Glutamatergic neuron (in vitro differentiated cells): Measurements from ENCODE around the gene MACROD2. TPM values are rescaled to one million over a fixed set of nuclear protein-coding genes. Genes with fewer than 3 reads are reported as not detected.
"Not testable (repeated sequence)": the region's sequence is repeated elsewhere in the genome, so short reads cannot be mapped to it uniquely, and the experiment has no call there.

Experiments
- DNase-seq: peaks from one replicate; pipeline ENCODE4 v3.0.0; 2022
- H3K27ac Mint-ChIP-seq: one replicate; pipeline ENCODE4 v1.8.0; 2020; ENCODE audit warnings: mild to moderate bottlenecking, mixed read lengths, inconsistent platforms; ENCODE audit not compliant: unreplicated experiment
- H3K27me3 Mint-ChIP-seq: one replicate; pipeline ENCODE4 v1.8.0; 2020; ENCODE audit warnings: mild to moderate bottlenecking, moderate library complexity, mixed read lengths, inconsistent platforms; ENCODE audit not compliant: unreplicated experiment
- H3K36me3 Mint-ChIP-seq: one replicate; pipeline ENCODE4 v1.8.0; 2020; ENCODE audit warnings: mild to moderate bottlenecking, mixed read lengths, inconsistent platforms; ENCODE audit not compliant: unreplicated experiment
- H3K4me1 Mint-ChIP-seq: one replicate; pipeline ENCODE4 v1.8.0; 2020; ENCODE audit warnings: mild to moderate bottlenecking, low read depth, mixed read lengths, inconsistent platforms; ENCODE audit not compliant: unreplicated experiment
- H3K4me3 Mint-ChIP-seq: one replicate; pipeline ENCODE4 v1.8.0; 2020; ENCODE audit warnings: mild to moderate bottlenecking, mixed read lengths, inconsistent platforms; ENCODE audit not compliant: unreplicated experiment
- H3K9me3 Mint-ChIP-seq: one replicate; pipeline ENCODE4 v1.8.0; 2020; ENCODE audit warnings: mild to moderate bottlenecking, moderate library complexity, mixed read lengths, inconsistent platforms; ENCODE audit not compliant: unreplicated experiment
- total RNA-seq: library from RNA; stranded (reverse); fragmentation: NEBNext Ultra II Directional; extraction: Animal tissue kit (Norgen Biotek cat#: 25700); gene quantifications from one replicate; pipeline ENCODE4 v1.2.1, GENCODE V29; 2021; ENCODE audit not compliant: unreplicated experiment
- TF ChIP-seq, protein P1 (sequence below): fragments of 200-600 bp; sonication (generic); IDR thresholded peaks from one replicate; pipeline ENCODE4 v1.5.0; 2021; ENCODE audit not compliant: partially characterized antibody, unreplicated experiment

Gene MACROD2
- total RNA-seq, 1 donor from 2014 or later: 8.7 TPM

DNA sequence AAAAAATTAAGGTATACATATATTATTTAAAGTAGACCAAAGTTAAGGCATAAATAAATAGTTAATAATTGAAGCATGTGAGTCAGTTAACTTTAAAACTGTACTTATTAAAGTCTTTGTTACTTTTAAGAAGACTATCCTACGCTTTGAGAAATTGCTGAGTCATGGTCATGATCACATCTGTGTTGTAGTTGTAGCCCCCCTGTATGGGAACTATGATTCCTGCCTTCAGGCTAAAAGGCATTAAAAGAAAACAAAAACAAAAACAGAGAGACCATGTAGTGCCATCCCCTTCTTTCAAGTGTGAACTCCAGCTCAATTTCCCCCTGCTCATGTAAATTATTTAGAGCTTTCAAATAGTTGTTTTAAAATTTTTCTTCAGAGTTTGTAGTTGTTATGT lies 218.7 kb downstream of the MACROD2 start:
- H3K27ac Mint-ChIP-seq: no peak overlapping the region
- H3K4me3 Mint-ChIP-seq: no peak overlapping the region
- TF ChIP-seq, protein P1, sequence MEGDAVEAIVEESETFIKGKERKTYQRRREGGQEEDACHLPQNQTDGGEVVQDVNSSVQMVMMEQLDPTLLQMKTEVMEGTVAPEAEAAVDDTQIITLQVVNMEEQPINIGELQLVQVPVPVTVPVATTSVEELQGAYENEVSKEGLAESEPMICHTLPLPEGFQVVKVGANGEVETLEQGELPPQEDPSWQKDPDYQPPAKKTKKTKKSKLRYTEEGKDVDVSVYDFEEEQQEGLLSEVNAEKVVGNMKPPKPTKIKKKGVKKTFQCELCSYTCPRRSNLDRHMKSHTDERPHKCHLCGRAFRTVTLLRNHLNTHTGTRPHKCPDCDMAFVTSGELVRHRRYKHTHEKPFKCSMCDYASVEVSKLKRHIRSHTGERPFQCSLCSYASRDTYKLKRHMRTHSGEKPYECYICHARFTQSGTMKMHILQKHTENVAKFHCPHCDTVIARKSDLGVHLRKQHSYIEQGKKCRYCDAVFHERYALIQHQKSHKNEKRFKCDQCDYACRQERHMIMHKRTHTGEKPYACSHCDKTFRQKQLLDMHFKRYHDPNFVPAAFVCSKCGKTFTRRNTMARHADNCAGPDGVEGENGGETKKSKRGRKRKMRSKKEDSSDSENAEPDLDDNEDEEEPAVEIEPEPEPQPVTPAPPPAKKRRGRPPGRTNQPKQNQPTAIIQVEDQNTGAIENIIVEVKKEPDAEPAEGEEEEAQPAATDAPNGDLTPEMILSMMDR: no peak
- no peaks in the 10 kb centered on the region for H3K36me3 Mint-ChIP-seq
- no peak for DNase-seq
- H3K9me3 Mint-ChIP-seq: no peaks in the 10 kb centered on the region
- H3K4me1 Mint-ChIP-seq: no peaks in the 10 kb centered on the region
- H3K27me3 Mint-ChIP-seq: peaks cover 2% of the 10 kb centered on the region

DNA sequence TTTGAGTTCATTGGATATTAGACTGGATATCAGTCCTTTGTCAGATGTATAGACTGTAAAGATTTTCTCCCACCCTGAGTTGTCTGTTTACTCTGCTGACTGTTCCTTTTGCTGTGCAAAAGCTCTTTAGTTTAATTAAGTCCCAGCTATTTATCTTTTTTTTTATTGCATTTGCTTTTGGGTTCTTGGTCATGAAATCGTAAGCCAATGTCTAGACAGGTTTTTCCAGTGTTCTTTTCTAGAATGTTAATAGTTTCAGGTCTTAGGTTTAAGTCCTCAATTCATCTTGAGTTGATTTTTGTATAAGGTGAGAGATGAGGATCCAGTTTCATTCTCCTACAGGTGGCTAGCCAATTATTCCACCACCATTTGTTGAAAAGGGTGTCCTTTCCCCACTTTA lies 220.6 kb downstream of the MACROD2 start:
- H3K4me3 Mint-ChIP-seq, H3K27me3 Mint-ChIP-seq, H3K36me3 Mint-ChIP-seq, H3K4me1 Mint-ChIP-seq, DNase-seq, H3K9me3 Mint-ChIP-seq, H3K27ac Mint-ChIP-seq: not testable (repeated sequence)

DNA sequence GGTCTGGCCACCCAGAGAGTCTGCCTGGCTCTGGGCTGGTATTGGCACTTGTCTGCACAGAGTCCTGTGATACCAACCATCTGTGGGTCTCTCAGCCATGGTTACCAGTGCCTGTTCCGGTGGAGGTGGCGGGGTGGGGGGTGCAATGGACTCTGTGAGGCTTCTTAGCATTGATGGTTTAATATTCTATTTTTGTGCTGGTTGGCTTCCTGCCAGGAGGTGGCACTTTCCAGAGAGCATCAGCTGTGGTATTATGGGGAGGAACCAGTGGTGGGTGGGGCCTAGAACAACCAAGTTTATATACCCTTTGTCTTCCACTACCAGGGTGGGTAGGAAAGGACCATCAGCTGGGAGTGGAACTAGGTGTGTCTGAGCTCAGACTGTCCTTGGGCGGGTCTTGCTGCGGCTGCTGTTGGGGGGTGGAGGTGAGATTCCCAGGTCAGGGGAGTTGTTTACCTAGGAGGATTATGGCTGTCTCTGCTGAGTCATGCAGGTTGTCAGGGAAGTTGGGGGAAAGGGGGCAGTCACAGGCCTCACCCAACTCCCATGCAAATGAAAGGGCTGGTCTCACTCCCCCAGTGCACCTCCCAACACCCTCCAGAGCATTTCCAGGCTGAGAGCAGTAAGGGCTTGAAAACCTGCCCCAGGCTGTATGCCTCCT lies 224.6 kb downstream of the MACROD2 start:
- Mint-ChIP-seq H3K4me1 (no peaks in the 10 kb centered on the region), H3K36me3 (no peaks in the 10 kb centered on the region), H3K9me3 (no peaks in the 10 kb centered on the region), H3K27ac (no peak overlapping the region), H3K4me3 (no peak overlapping the region), H3K27me3 (no peaks in the 10 kb centered on the region)
- no peak for DNase-seq
- TF ChIP-seq, protein P1: no peak

DNA sequence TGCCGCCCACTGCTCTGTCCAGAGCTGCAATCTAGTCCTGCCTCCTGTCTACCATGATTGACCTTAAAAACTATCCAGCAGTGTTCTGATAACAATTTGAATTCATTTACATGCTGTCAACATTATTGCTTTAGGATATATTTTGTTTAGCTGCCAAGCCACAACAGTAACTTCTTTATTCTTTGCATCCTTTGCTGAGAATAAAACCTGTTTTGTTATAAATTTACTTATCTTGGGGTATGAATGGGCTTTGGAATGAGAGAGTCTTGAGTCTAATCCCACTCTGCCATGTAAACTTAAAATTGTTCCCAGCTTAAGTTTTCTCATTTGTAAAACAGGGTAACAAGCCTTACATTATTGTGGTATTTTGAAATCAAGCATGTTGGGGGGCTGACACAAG lies 225.7 kb downstream of the MACROD2 start:
- Mint-ChIP-seq H3K36me3 (no peaks in the 10 kb centered on the region), H3K4me3 (no peak overlapping the region), H3K27ac (no peak overlapping the region), H3K9me3 (peaks cover 2% of the 10 kb centered on the region), H3K4me1 (no peaks in the 10 kb centered on the region), H3K27me3 (peaks cover under 1% of the 10 kb centered on the region)
- DNase-seq: no peak
- TF ChIP-seq, protein P1: no peak

DNA sequence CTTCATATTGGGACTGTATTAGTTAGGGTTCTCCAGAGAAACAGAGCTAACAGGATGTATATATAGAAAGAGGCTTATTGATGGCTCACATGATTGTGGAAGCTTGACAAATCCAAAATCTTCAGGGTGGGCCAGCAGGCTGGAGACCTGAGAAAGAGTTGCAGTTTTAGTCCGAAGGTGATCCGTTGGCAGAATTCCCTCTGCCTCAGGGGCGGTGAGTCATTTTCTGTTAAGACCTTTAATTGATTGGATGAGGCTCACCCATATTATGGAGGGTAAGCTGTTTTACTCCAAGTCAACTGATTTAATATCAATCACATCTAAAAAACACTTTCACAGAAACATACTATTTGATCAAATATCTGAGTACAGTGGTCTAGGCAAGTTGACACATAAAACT lies 228.5 kb downstream of the MACROD2 start:
- no peak overlapping the region for H3K4me3 Mint-ChIP-seq
- no peaks in the 10 kb centered on the region for H3K36me3 Mint-ChIP-seq
- TF ChIP-seq, protein P1: no peak
- no peak overlapping the region for H3K27ac Mint-ChIP-seq
- peaks cover 2% of the 10 kb centered on the region for H3K9me3 Mint-ChIP-seq
- H3K4me1 Mint-ChIP-seq: no peaks in the 10 kb centered on the region
- no peak for DNase-seq
- peaks cover 2% of the 10 kb centered on the region for H3K27me3 Mint-ChIP-seq

DNA sequence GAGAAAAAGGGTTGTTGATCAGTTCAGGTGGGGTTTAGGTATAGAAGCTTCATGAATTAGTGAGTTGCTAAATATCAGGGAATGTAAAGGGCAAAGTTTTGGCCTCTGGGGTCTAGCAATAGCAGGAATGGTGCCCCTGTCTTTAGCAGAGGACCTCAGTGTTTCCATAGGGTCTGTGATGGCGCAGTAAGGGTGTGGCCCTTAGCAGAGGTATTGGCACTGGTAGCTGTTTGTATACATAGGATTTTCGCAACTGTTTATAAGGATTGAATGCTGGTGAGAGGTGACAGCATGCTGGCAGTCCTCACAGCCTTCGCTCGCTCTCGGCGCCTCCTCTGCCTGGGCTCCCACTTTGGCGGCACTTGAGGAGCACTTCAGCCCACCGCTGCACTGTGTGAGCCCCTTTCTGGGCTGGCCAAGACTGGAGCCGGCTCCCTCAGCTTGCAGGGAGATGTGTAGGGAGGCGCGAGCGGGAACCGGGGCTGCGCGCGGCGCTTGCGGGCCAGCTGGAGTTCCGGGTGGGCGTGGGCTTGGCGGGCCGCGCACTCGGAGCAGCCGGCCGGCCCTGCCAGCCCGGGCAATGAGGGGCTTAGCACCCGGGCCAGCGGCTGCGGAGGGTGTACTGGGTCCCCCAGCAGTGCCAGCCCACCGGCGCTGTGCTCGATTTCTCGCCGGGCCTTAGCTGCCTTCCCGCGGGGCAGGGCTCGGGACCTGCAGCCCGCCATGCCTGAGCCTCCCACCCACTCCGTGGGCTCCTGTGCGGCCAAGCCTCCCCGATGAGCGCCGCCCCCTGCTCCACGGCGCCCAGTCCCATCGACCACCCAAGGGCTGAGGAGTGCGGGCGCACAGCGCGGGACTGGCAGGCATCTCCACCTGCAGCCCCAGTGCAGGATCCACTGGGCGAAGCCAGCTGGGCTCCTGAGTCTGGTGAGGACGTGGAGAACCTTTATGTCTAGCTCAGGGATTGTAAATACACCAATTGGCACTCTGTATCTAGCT lies 231.0 kb downstream of the MACROD2 start:
- not testable (repeated sequence) for H3K4me3 Mint-ChIP-seq, H3K27me3 Mint-ChIP-seq, H3K9me3 Mint-ChIP-seq, H3K27ac Mint-ChIP-seq, H3K36me3 Mint-ChIP-seq, DNase-seq, H3K4me1 Mint-ChIP-seq
